NCI-H748 treated with DMSO at 0.1 percent for 48 hours (cell line): ENCODE measurements around the gene WWOX.
A peak's percentile ranks its signal among the peaks of the same experiment; 100 is the strongest.
"Not testable (repeated sequence)": the region's sequence is repeated elsewhere in the genome, so short reads cannot be mapped to it uniquely, and the experiment has no call there.

Source experiments
- DNase-seq: peaks from one replicate; lab custom pipeline; 2025; lab: John Stamatoyannopoulos, UW

Gene WWOX

GRCh38 chr16:78502812-78503350 is 403.4 kb downstream of the WWOX start:
- no peak for DNase-seq

GRCh38 chr16:78503602-78504001 is 404.1 kb downstream of the WWOX start:
- peak; percentile 15 for DNase-seq

- DNase-seq, result no peak
Observed at GRCh38 chr16:78504401-78504851, 405.0 kb downstream of the WWOX start.

- no peak for DNase-seq
Observed at GRCh38 chr16:78505036-78505435, 405.6 kb downstream of the WWOX start.

GRCh38 chr16:78505544-78506366 is 406.3 kb downstream of the WWOX start:
- DNase-seq, result no peak

GRCh38 chr16:78506367-78507193 is 407.1 kb downstream of the WWOX start:
- no peak for DNase-seq

- no peak for DNase-seq
Observed at GRCh38 chr16:78507576-78507975, 408.1 kb downstream of the WWOX start.

GRCh38 chr16:78509965-78510364 is 410.5 kb downstream of the WWOX start:
- no peak for DNase-seq

GRCh38 chr16:78510496-78510895 is 411.0 kb downstream of the WWOX start:
- no peak for DNase-seq

- no peak for DNase-seq
Observed at GRCh38 chr16:78513838-78514237, 414.4 kb downstream of the WWOX start.

GRCh38 chr16:78514888-78515287 is 415.4 kb downstream of the WWOX start:
- DNase-seq, result not testable (repeated sequence)

- no peak for DNase-seq
Observed at GRCh38 chr16:78515421-78515820, 416.0 kb downstream of the WWOX start.

- no peak for DNase-seq
Observed at GRCh38 chr16:78516006-78516736, 416.7 kb downstream of the WWOX start.

GRCh38 chr16:78519896-78520295 is 420.4 kb downstream of the WWOX start:
- no peak for DNase-seq

- DNase-seq, result no peak
Observed at GRCh38 chr16:78520470-78520869, 421.0 kb downstream of the WWOX start.

- DNase-seq, result no peak
Observed at GRCh38 chr16:78522327-78522726, 422.9 kb downstream of the WWOX start.

GRCh38 chr16:78523212-78523985 is 423.9 kb downstream of the WWOX start:
- DNase-seq, result peak; percentile 62

- DNase-seq, result peak; percentile 17
Observed at GRCh38 chr16:78524066-78524595, 424.7 kb downstream of the WWOX start.

GRCh38 chr16:78528265-78528664 is 428.8 kb downstream of the WWOX start:
- no peak for DNase-seq

GRCh38 chr16:78529881-78530280 is 430.4 kb downstream of the WWOX start:
- no peak for DNase-seq

GRCh38 chr16:78530283-78530682 is 430.8 kb downstream of the WWOX start:
- DNase-seq, result no peak
